Measurements from ENCODE around the gene TRMT61A. TPM values are rescaled to one million over a fixed set of nuclear protein-coding genes. Genes with fewer than 3 reads are reported as not detected.
A peak's percentile ranks its signal among the peaks of the same experiment; 100 is the strongest.

Gene TRMT61A
- polyA plus RNA-seq, 3 donors, result 2.7 to 7.1 (median 3.4) TPM

DNA sequence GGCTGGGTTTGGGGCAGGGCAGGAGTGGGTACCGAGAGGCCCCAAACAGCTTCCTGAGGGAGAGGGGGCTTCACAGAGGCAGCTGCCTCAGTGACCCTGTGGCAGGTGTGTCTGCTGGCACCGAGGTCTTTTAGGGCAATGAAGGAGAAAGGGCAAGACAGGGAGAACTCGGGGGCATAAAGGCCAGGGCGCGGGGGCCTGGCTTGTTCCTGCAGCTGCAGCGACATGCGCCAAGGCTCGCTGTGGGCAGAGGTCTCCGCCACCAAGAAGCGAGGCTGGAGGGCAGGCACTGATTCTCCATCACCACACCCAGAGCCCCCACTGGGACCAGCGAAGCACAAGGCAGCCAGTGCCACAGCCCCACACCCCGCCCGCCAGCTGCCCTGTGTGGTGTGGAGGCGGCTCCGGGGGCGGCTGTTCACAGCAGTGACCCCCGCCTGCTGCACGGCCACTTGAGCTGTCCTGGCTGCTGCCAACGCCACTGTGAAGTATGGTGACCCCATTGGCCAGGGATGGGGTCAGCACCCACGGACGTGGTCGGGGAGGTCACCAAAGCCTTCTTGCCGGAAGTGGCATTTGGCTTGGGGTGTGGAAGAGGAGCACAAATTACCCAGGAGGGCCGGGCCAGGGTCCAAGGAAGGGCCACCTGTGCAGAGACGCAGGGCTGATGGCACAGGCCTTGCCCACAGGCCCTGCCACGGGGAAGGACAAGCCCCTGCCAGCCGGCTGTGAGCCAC is 17.1 kb downstream of the TRMT61A start:
- TF ChIP-seq, protein P1, sequence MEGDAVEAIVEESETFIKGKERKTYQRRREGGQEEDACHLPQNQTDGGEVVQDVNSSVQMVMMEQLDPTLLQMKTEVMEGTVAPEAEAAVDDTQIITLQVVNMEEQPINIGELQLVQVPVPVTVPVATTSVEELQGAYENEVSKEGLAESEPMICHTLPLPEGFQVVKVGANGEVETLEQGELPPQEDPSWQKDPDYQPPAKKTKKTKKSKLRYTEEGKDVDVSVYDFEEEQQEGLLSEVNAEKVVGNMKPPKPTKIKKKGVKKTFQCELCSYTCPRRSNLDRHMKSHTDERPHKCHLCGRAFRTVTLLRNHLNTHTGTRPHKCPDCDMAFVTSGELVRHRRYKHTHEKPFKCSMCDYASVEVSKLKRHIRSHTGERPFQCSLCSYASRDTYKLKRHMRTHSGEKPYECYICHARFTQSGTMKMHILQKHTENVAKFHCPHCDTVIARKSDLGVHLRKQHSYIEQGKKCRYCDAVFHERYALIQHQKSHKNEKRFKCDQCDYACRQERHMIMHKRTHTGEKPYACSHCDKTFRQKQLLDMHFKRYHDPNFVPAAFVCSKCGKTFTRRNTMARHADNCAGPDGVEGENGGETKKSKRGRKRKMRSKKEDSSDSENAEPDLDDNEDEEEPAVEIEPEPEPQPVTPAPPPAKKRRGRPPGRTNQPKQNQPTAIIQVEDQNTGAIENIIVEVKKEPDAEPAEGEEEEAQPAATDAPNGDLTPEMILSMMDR (IDR thresholded peaks at IDR 0.05), result no peak
- Histone ChIP-seq H3K27me3 (ENCODE audit: control insufficient read depth in 2 of 2, insufficient read depth in 2 of 2, low read length in 2 of 2) (no peaks in the 10 kb centered on the region), H3K36me3 (replicated peaks in 1 of 2; ENCODE audit: control insufficient read depth in 1 of 2, insufficient read depth in 2 of 2, low read length in 2 of 2) (no peaks in the 10 kb centered on the region), H3K4me3 (replicated peaks in 1 of 3; ENCODE audit: low read depth in 2 of 3, low read length in 3 of 3) (no peak overlapping the region), H2AFZ (ENCODE audit: insufficient read depth, low read depth, low read length, poor library complexity, severe bottlenecking) (no peak overlapping the region), H3K79me2 (ENCODE audit: insufficient read depth, low read length) (no peaks in the 10 kb centered on the region), H4K20me1 (ENCODE audit: insufficient read depth, low read length) (peaks cover 27% of the 10 kb centered on the region), H3K9ac (ENCODE audit: insufficient read depth, low read length, poor library complexity, severe bottlenecking) (no peak overlapping the region), H3K9me3 (replicated peaks in 1 of 2; ENCODE audit: control insufficient read depth in 1 of 2, insufficient read depth in 1 of 2, low read length in 2 of 2) (no peaks in the 10 kb centered on the region), H3K4me2 (replicated peaks; ENCODE audit: extremely low read depth, low read length, poor library complexity, severe bottlenecking) (no peak overlapping the region), H3K4me1 (ENCODE audit: control insufficient read depth in 1 of 2, insufficient read depth in 2 of 2, low read length in 2 of 2) (no peaks in the 10 kb centered on the region), H3K27ac (ENCODE audit: low read depth in 1 of 2, low read length in 2 of 2) (no peak overlapping the region)
- Mint-ChIP-seq H3K27me3 (ENCODE audit: low read depth in 3 of 3) (peaks cover 2 to 11% (median 3%) of the 10 kb centered on the region in 3 donors), H3K4me3 (no peak overlapping the region), H3K36me3 (no peaks in the 10 kb centered on the region), H3K9me3 (no peaks in the 10 kb centered on the region), H3K27ac (peak overlapping the region in 1 of 7 donors; percentile 35), H3K4me1 (no peaks in the 10 kb centered on the region)
- WGBS (ENCODE audit: insufficient coverage), result 87% methylated on average over 19 of the region's 27 CpGs
- intact Hi-C loops (cut with micrococcal nuclease), result loop anchor here (1.0 to 5.0 kb wide), 4 partner anchors 27 to 45 kb away; no protein-coding TSS in a partner anchor
- DNase-seq, result no peak

DNA sequence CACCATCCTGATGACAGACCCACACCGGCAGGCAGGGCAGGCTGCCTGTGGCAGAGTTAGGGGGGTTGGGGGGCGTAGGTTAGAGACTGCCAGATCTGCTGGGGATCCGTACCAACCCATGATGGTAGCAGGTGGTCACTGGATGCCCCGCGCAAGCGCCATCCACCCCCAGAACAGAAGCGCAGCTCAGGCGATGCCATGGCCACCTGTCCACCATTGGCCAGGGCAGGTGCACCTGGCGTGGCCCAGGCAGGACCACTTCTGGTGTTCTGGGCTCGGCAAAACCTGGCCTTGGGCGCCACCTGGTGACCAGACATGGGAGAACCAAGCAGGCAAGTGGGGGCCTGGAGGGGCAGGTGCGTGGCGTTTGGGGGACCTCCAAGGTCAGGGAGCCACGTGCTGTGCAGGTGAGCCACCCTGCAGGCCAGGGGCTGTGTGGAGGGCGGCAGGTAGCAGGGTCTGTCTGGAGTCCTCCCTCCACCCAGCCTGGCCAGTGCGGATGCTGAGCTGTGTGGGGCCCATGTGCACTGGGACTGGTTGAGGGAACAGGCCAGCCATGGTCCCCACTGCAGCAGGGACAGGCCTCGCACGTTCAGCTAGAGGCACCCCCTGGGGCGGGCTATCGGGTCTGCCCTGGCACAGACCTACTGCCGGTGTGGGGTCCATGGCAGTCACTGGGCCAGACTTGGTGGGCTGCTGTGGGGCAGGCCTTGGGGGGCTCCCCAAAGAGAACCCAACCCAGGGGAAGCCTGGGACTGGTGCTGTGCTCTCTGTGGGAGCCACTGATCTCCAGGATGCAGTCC is 17.9 kb downstream of the TRMT61A start:
- no peaks in the 10 kb centered on the region for H3K36me3 ChIP-seq (replicated peaks in 1 of 2; ENCODE audit: control insufficient read depth in 1 of 2, insufficient read depth in 2 of 2, low read length in 2 of 2)
- peaks cover 2 to 6% (median 2%) of the 10 kb centered on the region in 3 donors for H3K27me3 Mint-ChIP-seq (ENCODE audit: low read depth in 3 of 3)
- TF ChIP-seq, protein P1 (IDR thresholded peaks at IDR 0.05), result peak; percentile 99

More for the DNA sequence above, 17.9 kb downstream of the TRMT61A start:
- Mint-ChIP-seq H3K36me3 (no peaks in the 10 kb centered on the region), H3K9me3 (no peaks in the 10 kb centered on the region), H3K4me3 (no peak overlapping the region), H3K27ac (no peak overlapping the region), H3K4me1 (no peaks in the 10 kb centered on the region)
- Histone ChIP-seq H3K9me3 (replicated peaks in 1 of 2; ENCODE audit: control insufficient read depth in 1 of 2, insufficient read depth in 1 of 2, low read length in 2 of 2) (no peaks in the 10 kb centered on the region), H3K4me1 (ENCODE audit: control insufficient read depth in 1 of 2, insufficient read depth in 2 of 2, low read length in 2 of 2) (no peaks in the 10 kb centered on the region), H3K4me3 (replicated peaks in 1 of 3; ENCODE audit: low read depth in 2 of 3, low read length in 3 of 3) (no peak overlapping the region), H3K27ac (ENCODE audit: low read depth in 1 of 2, low read length in 2 of 2) (no peak overlapping the region), H3K4me2 (replicated peaks; ENCODE audit: extremely low read depth, low read length, poor library complexity, severe bottlenecking) (no peak overlapping the region), H4K20me1 (ENCODE audit: insufficient read depth, low read length) (peaks cover 24% of the 10 kb centered on the region), H2AFZ (ENCODE audit: insufficient read depth, low read depth, low read length, poor library complexity, severe bottlenecking) (no peak overlapping the region), H3K9ac (ENCODE audit: insufficient read depth, low read length, poor library complexity, severe bottlenecking) (no peak overlapping the region), H3K79me2 (ENCODE audit: insufficient read depth, low read length) (no peaks in the 10 kb centered on the region), H3K27me3 (ENCODE audit: control insufficient read depth in 2 of 2, insufficient read depth in 2 of 2, low read length in 2 of 2) (no peaks in the 10 kb centered on the region)
- intact Hi-C loops (cut with micrococcal nuclease), result loop anchor here (1.0 to 5.0 kb wide), 4 partner anchors 28 to 46 kb away; no protein-coding TSS in a partner anchor
- peak; percentile 44 to 60 (median 56) for DNase-seq
- 30% methylated on average over 18 of the region's 21 CpGs for WGBS (ENCODE audit: insufficient coverage)
